Measurements from ENCODE around the gene TLCD1.

Gene TLCD1

GRCh38 chr17:28726226-28726626, at the start of gene TLCD1:
Gene TLCD1 (minus strand): TSS chr17:28726233. CDS start chr17:28726097, 136 bp downstream.
- peak within 1 kb of the TSS; percentile 63 to 87 (median 78) for H3K4me3 ChIP-seq
- H3K4me1 ChIP-seq = peaks cover 70 to 79% (median 75%) of the 10 kb centered on the region in 10 experiments
- peak within 1 kb of the TSS; percentile 75 to 99 (median 96) for H3K9ac ChIP-seq
- peak within 1 kb of the TSS; percentile 90 to 100 (median 100) for H3K4me2 ChIP-seq
- no peaks in the 10 kb centered on the region for H3K9me3 ChIP-seq (replicated peaks in 1 of 11)
- no peak for TF ChIP-seq Cebpa-rat (IDR thresholded peaks at IDR 0.05)
- peaks cover 35 to 39% (median 37%) of the 10 kb centered on the region in 11 experiments for H3K36me3 ChIP-seq
- H3K27ac ChIP-seq = peak within 1 kb of the TSS; percentile 7 to 90 (median 83); a peak in 21 of 22 replicates
- no peaks in the 10 kb centered on the region for H3K27me3 ChIP-seq
- H4K20me1 ChIP-seq = peaks cover 38 to 47% (median 46%) of the 10 kb centered on the region in 11 experiments

- no peak for TF ChIP-seq Cebpa-rat (IDR thresholded peaks at IDR 0.05)
- H3K4me2 ChIP-seq = peak overlapping the region in 4 of 11 experiments; percentile 3 to 31 (median 6); a peak in 3 of 22 replicates
- H3K9ac ChIP-seq = peak overlapping the region in 2 of 11 experiments; percentile 0 to 39; a peak in 1 of 22 replicates
- no peaks in the 10 kb centered on the region for H3K9me3 ChIP-seq (replicated peaks in 1 of 11)
- H3K36me3 ChIP-seq = peaks cover 5 to 48% (median 23%) of the 10 kb centered on the region in 11 experiments; a peak in 19 of 22 replicates
- H3K27me3 ChIP-seq = no peaks in the 10 kb centered on the region
- H3K4me1 ChIP-seq = peaks cover 0 to 33% (median 20%) of the 10 kb centered on the region in 10 experiments; a peak in 17 of 20 replicates
- peaks cover 23 to 77% (median 43%) of the 10 kb centered on the region in 11 experiments; a peak in 17 of 22 replicates for H4K20me1 ChIP-seq
- H3K4me3 ChIP-seq = no peak overlapping the region
- H3K27ac ChIP-seq = no peak overlapping the region
Measured at GRCh38 chr17:28774206-28774605, 48.2 kb upstream of the TLCD1 start.

GRCh38 chr17:28773736-28774135, 47.7 kb upstream of the TLCD1 start:
- no peaks in the 10 kb centered on the region for H3K27me3 ChIP-seq
- no peak overlapping the region for H3K27ac ChIP-seq
- peaks cover 0 to 31% (median 17%) of the 10 kb centered on the region in 10 experiments; a peak in 17 of 20 replicates for H3K4me1 ChIP-seq
- peak overlapping the region in 1 of 11 experiments; percentile 7; a peak in 1 of 22 replicates for H3K4me2 ChIP-seq
- no peaks in the 10 kb centered on the region for H3K9me3 ChIP-seq (replicated peaks in 1 of 11)
- H3K4me3 ChIP-seq = no peak overlapping the region
- no peak for TF ChIP-seq Cebpa-rat (IDR thresholded peaks at IDR 0.05)
- no peak overlapping the region for H3K9ac ChIP-seq
- peaks cover 20 to 76% (median 48%) of the 10 kb centered on the region in 11 experiments; a peak in 17 of 22 replicates for H4K20me1 ChIP-seq
- peaks cover 5 to 47% (median 21%) of the 10 kb centered on the region in 11 experiments; a peak in 19 of 22 replicates for H3K36me3 ChIP-seq

- Histone ChIP-seq H3K9me3 (replicated peaks in 1 of 11) (no peaks in the 10 kb centered on the region), H3K27ac (no peak overlapping the region), H4K20me1 (peaks cover 20 to 74% (median 61%) of the 10 kb centered on the region in 11 experiments; a peak in 20 of 22 replicates), H3K36me3 (peaks cover 25 to 73% (median 52%) of the 10 kb centered on the region in 11 experiments), H3K4me3 (no peak overlapping the region), H3K4me2 (no peak overlapping the region), H3K27me3 (no peaks in the 10 kb centered on the region), H3K9ac (no peak overlapping the region), H3K4me1 (peaks cover 12 to 27% (median 20%) of the 10 kb centered on the region in 10 experiments)
- TF ChIP-seq Cebpa-rat (IDR thresholded peaks at IDR 0.05) = no peak
Measured at GRCh38 chr17:28765038-28765437, 39.0 kb upstream of the TLCD1 start.

- H3K4me3 ChIP-seq = no peak overlapping the region
- H3K9me3 ChIP-seq (replicated peaks in 1 of 11) = no peaks in the 10 kb centered on the region
- no peak overlapping the region for H3K4me2 ChIP-seq
- H3K27ac ChIP-seq = no peak overlapping the region
- H4K20me1 ChIP-seq = peaks cover 20 to 74% (median 61%) of the 10 kb centered on the region in 11 experiments; a peak in 20 of 22 replicates
- peaks cover 37 to 83% (median 64%) of the 10 kb centered on the region in 11 experiments for H3K36me3 ChIP-seq
- no peaks in the 10 kb centered on the region for H3K27me3 ChIP-seq
- H3K9ac ChIP-seq = no peak overlapping the region; a peak in 1 of 22 replicates
- H3K4me1 ChIP-seq = peaks cover 12 to 27% (median 20%) of the 10 kb centered on the region in 10 experiments
- TF ChIP-seq Cebpa-rat (IDR thresholded peaks at IDR 0.05) = no peak
Measured at GRCh38 chr17:28763804-28764266, 37.8 kb upstream of the TLCD1 start.

GRCh38 chr17:28763137-28763799, 37.2 kb upstream of the TLCD1 start:
- Histone ChIP-seq H4K20me1 (peaks cover 20 to 74% (median 61%) of the 10 kb centered on the region in 11 experiments; a peak in 20 of 22 replicates), H3K4me1 (peaks cover 12 to 27% (median 20%) of the 10 kb centered on the region in 10 experiments), H3K36me3 (peaks cover 43 to 83% (median 69%) of the 10 kb centered on the region in 11 experiments), H3K4me2 (no peak overlapping the region), H3K9ac (no peak overlapping the region; a peak in 1 of 22 replicates), H3K9me3 (replicated peaks in 1 of 11) (no peaks in the 10 kb centered on the region), H3K27ac (no peak overlapping the region), H3K27me3 (no peaks in the 10 kb centered on the region), H3K4me3 (no peak overlapping the region)
- no peak for TF ChIP-seq Cebpa-rat (IDR thresholded peaks at IDR 0.05)

GRCh38 chr17:28760601-28761562, 34.8 kb upstream of the TLCD1 start:
- Histone ChIP-seq H3K36me3 (peaks cover 50 to 83% (median 72%) of the 10 kb centered on the region in 11 experiments), H3K27me3 (no peaks in the 10 kb centered on the region), H3K9ac (peak overlapping the region in 9 of 11 experiments; percentile 14 to 44 (median 25); a peak in 11 of 22 replicates), H3K27ac (peak overlapping the region in 8 of 11 experiments; percentile 0 to 58 (median 37); a peak in 12 of 22 replicates), H4K20me1 (peaks cover 5 to 65% (median 44%) of the 10 kb centered on the region in 11 experiments; a peak in 20 of 22 replicates), H3K4me3 (no peak overlapping the region), H3K4me1 (peaks cover 12 to 27% (median 20%) of the 10 kb centered on the region in 10 experiments), H3K4me2 (peak overlapping the region in 10 of 11 experiments; percentile 9 to 68 (median 47); a peak in 19 of 22 replicates), H3K9me3 (replicated peaks in 1 of 11) (no peaks in the 10 kb centered on the region)
- no peak for TF ChIP-seq Cebpa-rat (IDR thresholded peaks at IDR 0.05)

- Histone ChIP-seq H3K27me3 (no peaks in the 10 kb centered on the region), H3K4me3 (no peak overlapping the region), H3K36me3 (peaks cover 46 to 83% (median 70%) of the 10 kb centered on the region in 11 experiments), H3K4me2 (no peak overlapping the region), H4K20me1 (peaks cover 5 to 60% (median 45%) of the 10 kb centered on the region in 11 experiments; a peak in 20 of 22 replicates), H3K4me1 (peaks cover 12 to 27% (median 20%) of the 10 kb centered on the region in 10 experiments), H3K27ac (no peak overlapping the region), H3K9ac (no peak overlapping the region), H3K9me3 (replicated peaks in 1 of 11) (no peaks in the 10 kb centered on the region)
- TF ChIP-seq Cebpa-rat (IDR thresholded peaks at IDR 0.05) = no peak
Measured at GRCh38 chr17:28759256-28759865, 33.3 kb upstream of the TLCD1 start.

Measured in BLaER1 treated with 17β-estradiol and CSF1 and Interleukin-3, amounts not matched to agents 10 nM and 100 nM (cell line).